RWPE1 (cell line): Measurements from ENCODE around the gene SCTR.

Experiments used
- CTCF ChIA-PET: fragments of 350-600 bp; sonication (Branson Sonifier 250); formaldehyde crosslinking; extraction: SDS; loops from one replicate; lab custom pipeline; 2021; lab: Yijun Ruan, JAX
- POLR2A ChIA-PET: fragments of 400-600 bp; formaldehyde crosslinking; extraction: SDS; loops from one replicate; lab custom pipeline; 2020; ENCODE audit warnings: antibody characterized with exemption; ENCODE audit not compliant: low non-redundant PET; lab: Yijun Ruan, JAX
- DNase-seq: peaks from one replicate; pipeline ENCODE4 v3.0.0; 2012; ENCODE audit warnings: low spot score
- H3K27ac ChIP-seq: fragments of 450-650 bp; 2 replicates; pipeline ENCODE4 v1.5.1; 2017
- TF ChIP-seq, protein P1 (sequence below): fragments of 450-650 bp; conservative IDR thresholded peaks from 2 replicates; pipeline ENCODE4 v1.5.1; 2017; ENCODE audit warnings: low read depth, mild to moderate bottlenecking

SCTR gene

DNA sequence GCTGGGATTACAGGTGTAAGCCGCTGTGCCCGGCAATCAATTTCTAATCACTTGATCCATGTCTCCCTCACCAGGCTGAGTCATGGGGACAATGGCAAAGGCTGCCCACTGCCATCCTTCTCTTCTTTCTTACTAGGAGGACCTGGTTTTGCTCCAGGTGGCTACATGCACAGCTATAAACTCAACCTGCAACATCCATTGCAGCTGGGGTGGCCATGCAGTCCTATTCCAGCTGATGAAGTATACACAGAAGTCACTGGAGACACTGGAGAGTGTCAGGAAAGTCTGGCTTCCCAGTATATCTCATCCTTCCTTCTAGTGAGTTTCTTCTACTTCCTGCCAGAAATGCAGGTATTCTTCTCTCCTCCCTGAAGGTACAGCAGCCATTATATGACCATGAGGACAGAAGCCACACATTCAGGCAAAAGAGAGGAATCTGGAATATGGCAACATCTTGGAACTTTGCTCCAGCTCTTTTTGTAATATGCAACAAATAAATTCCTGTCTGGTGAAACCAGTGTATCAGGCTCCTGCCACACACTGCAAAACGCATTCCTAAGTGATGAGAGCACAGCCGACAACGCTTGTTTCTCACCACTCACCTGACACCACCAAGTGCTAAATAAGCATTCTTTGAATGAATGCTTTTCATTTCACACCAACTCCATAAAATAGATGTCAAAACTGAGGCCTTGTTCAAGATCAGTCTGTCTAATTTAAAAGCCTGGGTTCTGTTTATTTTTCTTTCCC, 32.3 kb downstream of the SCTR start:
- CTCF ChIA-PET: interaction anchor here (0.8 kb wide), 1 partner anchor 15 kb away, joined by 5 read pairs; no protein-coding TSS in a partner anchor
- peak overlapping the region; percentile 73 for H3K27ac ChIP-seq
- POLR2A ChIA-PET: no interaction called here
- peak; percentile 87 for DNase-seq
- TF ChIP-seq, protein P1, sequence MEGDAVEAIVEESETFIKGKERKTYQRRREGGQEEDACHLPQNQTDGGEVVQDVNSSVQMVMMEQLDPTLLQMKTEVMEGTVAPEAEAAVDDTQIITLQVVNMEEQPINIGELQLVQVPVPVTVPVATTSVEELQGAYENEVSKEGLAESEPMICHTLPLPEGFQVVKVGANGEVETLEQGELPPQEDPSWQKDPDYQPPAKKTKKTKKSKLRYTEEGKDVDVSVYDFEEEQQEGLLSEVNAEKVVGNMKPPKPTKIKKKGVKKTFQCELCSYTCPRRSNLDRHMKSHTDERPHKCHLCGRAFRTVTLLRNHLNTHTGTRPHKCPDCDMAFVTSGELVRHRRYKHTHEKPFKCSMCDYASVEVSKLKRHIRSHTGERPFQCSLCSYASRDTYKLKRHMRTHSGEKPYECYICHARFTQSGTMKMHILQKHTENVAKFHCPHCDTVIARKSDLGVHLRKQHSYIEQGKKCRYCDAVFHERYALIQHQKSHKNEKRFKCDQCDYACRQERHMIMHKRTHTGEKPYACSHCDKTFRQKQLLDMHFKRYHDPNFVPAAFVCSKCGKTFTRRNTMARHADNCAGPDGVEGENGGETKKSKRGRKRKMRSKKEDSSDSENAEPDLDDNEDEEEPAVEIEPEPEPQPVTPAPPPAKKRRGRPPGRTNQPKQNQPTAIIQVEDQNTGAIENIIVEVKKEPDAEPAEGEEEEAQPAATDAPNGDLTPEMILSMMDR: no peak

DNA sequence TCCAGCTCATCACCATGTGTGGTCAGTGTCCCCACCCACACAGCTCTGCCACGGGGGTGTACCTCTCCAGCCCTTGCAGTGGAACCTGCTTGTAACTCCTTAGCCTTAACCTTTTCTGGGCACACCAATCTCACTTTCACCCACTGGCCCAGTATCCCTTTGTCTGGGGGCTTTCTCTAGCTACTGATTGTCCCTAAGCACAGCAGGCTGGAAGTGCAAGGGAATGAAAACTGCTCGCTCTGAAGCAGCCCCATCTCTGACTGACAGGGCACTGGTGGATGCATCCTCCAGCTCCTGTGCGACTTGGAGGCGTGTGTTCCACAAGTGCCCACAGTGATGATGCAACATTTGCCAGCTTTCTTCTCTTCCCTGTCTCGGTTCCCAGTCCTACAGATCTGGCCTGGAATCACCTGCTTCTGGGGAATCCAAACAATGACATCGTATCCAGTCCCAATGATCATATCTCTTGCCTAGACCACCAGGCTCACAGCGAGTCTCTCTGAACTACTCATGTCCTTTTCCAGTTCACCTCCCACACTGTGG, 33.6 kb downstream of the SCTR start:
- no peak for DNase-seq
- TF ChIP-seq, protein P1: no peak

DNA sequence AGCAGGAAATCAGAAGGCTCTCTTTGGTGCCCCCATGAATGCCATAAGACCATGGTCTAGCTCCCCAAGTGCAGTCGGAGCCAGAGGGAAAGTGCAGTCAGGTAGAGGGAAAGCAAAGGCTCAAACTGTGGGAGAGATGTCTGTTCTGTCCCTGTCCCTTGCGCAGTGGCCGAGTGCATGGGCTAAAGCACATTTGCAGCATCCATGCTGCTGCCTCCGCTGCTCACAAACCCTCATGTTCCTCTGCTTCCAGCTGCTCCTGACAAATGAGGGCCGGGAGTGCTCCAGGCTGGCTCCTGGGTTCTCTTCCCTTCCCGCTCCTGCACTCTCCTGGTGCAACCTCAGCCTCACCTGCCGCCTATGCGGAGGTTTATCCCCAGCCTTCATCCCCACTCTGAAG, 34.2 kb downstream of the SCTR start:
- POLR2A ChIA-PET: no interaction called here
- CTCF ChIA-PET: interaction anchor here (0.6 to 1.9 kb wide), 2 partner anchors 14 to 464 kb away, joined by 5 to 9 read pairs; no protein-coding TSS in a partner anchor
- no peak overlapping the region for H3K27ac ChIP-seq
- no peak for DNase-seq
- TF ChIP-seq, protein P1: no peak

More for the DNA sequence above, 33.6 kb downstream of the SCTR start:
- ChIA-PET CTCF (interaction anchor here (0.6 to 1.9 kb wide), 2 partner anchors 15 to 81 kb away, joined by 4 to 9 read pairs; no protein-coding TSS in a partner anchor), POLR2A (no interaction called here)
- H3K27ac ChIP-seq: no peak overlapping the region

DNA sequence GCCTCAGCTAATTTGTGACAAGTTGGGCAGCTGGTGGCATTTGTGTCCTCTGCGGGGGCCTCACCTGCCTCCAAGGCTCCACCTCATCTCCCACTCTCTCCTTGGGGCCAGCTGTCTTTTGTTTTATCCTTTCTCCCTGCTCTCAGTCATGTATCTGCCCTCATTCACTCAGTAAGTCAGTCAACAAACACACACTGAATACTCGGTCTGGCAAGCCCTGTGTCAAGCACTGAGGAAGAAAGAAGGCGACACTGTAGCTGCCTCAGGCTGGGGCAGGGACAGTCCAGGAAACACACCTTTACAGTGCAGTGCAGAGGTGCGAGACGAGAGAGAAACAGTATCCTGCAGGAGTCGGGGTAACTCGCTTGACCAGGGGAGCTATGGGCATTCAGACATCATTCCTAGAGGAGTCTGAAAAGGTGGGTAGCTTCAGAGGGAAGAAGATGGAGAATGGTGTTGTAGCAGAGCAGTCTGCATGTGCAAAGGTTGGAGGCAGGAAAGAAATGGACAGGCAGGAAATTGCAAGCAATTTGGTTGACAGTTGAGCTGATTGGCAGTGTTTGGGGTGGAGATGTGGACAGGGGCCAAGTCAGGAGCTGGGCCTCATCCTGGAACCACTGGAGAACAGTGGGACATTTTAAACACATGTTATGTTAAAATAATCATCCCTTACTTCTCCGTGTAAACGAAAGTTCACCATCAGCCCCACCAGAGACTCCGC, 34.9 kb downstream of the SCTR start:
- no peak overlapping the region for H3K27ac ChIP-seq
- POLR2A ChIA-PET: no interaction called here
- TF ChIP-seq, protein P1: no peak
- no peak for DNase-seq
- CTCF ChIA-PET: interaction anchor here (0.6 to 1.9 kb wide), 3 partner anchors 10 to 464 kb away, joined by 3 to 9 read pairs (median 5); no protein-coding TSS in a partner anchor

DNA sequence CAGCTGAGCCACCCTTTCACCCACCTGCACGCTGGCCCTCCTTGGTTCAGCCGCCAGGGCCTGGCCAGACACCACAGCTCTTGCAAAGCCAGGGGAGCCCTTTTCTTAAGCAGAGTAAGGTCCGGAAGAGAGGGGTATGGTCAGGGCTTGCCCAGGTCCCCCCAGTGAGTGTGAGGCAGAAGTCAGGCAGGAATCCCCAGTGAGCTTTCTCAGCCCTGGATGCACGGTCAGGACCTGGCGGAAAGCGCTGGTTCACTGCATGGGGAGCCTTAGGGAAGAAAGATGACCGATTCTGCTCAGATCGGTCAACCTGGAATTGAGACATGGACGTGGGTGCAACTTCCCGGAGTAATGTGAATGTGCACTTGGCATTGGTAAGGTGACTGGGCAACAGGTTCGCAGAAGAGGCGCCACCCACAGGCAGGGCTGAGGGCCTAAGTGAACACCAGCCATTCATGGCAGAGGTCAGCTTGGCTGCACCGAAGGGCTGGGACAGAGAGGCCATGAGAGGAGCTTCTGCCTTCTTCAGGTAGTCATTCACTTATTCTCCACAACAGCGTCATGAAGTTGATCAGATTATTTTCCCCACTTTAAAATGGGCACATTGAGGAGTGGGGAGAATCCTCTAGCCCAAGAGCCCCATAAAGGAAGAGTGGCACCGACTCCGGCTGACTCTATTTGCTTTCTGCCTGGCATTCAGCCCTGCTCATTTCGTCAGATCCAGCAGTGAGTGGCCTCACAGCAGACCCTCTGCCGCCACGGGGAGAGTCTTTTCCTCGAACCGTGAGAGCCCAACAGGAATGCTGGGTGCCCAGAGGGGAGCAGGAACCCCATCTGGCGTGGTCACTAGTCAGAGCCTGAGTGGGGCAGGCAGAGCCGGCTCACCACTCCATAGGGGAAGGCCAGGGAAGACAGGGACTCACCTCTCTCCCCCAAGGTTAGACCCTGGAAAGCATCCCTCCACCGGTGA, 35.8 kb downstream of the SCTR start:
- H3K27ac ChIP-seq: no peak overlapping the region
- ChIA-PET CTCF (interaction anchor here (1.0 to 3.5 kb wide), 3 partner anchors 9 to 12 kb away, joined by 3 to 22 read pairs (median 9); no protein-coding TSS in a partner anchor), POLR2A (no interaction called here)
- DNase-seq: no peak
- TF ChIP-seq, protein P1: no peak
